ENCODE results near the gene VAC14. TPM values are rescaled to one million over a fixed set of nuclear protein-coding genes. Genes with fewer than 3 reads are reported as not detected.
"Not testable (repeated sequence)": the region's sequence is repeated elsewhere in the genome, so short reads cannot be mapped to it uniquely, and the experiment has no call there.

Gene VAC14
- total RNA-seq, 1 donor from 2014 or later: 21.0 TPM

DNA sequence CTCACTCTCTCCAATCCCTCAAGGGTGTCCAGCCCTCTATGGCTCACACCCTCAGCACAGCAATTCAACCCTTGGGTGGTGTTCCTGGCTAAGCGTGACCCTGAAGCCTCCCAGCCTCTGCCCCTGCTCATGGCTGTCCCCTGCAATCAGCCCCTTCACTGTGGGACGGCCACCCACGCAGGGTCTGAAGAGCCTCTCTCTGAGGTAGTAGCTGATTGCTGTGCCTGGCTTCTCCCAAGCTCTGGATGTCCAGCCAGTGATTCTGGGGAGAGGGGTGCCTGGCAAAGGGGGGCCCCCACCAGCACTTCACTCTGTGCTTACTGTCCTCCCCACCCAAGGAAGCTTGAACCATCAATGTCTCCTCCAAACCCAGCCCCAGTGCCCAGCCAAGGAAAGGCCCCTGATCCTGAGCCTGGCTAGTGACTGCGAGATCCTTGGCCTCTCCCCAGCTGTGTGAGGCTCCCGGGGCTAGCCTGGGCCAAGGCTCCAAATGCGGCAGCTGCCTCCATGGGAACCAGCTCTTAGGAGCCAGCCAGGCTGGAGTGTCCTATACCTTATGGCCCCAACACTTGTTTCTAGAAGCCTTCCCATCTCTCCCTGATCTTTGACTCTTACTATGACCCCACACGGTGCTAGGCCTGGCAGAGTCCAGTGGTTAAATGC, 125.0 kb downstream of the VAC14 start:
- no peak overlapping the region for H3K4me3 ChIP-seq
- no peak for TF ChIP-seq CTCF (IDR thresholded peaks at IDR 0.05; ENCODE audit: borderline replicate concordance)
- H3K27me3 ChIP-seq (ENCODE audit: low read depth): no peaks in the 10 kb centered on the region
- peak overlapping the region; percentile 52 for H3K27ac ChIP-seq (replicated peaks)
- H3K36me3 ChIP-seq: peaks cover 76% of the 10 kb centered on the region
- H3K4me1 ChIP-seq: peaks cover 58% of the 10 kb centered on the region
- H3K9me3 ChIP-seq (replicated peaks): no peaks in the 10 kb centered on the region
- peak; percentile 40 for DNase-seq
- intact Hi-C loops (cut with micrococcal nuclease): loop anchor here (5.0 kb wide), 1 partner anchor 96 kb away; no protein-coding TSS in a partner anchor

- no peak overlapping the region for H3K4me3 ChIP-seq
- H3K4me1 ChIP-seq: peaks cover 44% of the 10 kb centered on the region
- H3K27me3 ChIP-seq (ENCODE audit: low read depth): no peaks in the 10 kb centered on the region
- H3K9me3 ChIP-seq (replicated peaks): no peaks in the 10 kb centered on the region
- DNase-seq: no peak
- intact Hi-C loops (cut with micrococcal nuclease): loop anchor here (5.0 kb wide), 1 partner anchor 98 kb away; no protein-coding TSS in a partner anchor
- peak overlapping the region; percentile 33 for H3K27ac ChIP-seq (replicated peaks)
- no peak for TF ChIP-seq CTCF (IDR thresholded peaks at IDR 0.05; ENCODE audit: borderline replicate concordance)
- H3K36me3 ChIP-seq: peaks cover 86% of the 10 kb centered on the region
These were observed 126.5 kb downstream of the VAC14 start for GRCh38 chr16:70674221-70675014.

DNA sequence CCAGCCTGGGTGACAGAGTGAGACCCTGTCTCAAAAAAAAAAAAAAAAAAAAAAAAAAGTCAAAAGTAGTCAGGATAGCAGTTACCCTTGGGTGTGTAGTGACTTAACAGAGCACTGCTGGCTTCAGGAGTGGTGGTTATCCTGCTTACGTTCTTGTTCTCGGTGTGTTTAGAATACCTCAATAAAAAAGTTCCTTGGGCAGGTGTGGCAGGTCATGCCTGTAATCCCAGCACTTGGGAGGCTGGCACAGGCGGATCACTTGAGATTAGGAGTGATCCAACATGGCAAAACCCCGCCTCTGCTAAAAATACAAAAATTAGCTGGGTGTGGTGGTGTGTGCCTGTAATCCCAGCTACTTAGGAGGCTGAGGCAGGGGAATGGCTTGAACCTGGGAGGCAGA, 130.0 kb downstream of the VAC14 start:
- H3K9me3 ChIP-seq (replicated peaks); intact Hi-C loops (cut with micrococcal nuclease); H3K4me3 ChIP-seq; H3K27me3 ChIP-seq (ENCODE audit: low read depth); H3K27ac ChIP-seq (replicated peaks); DNase-seq: not testable (repeated sequence)
- peaks cover 30% of the 10 kb centered on the region for H3K4me1 ChIP-seq
- peaks cover 78% of the 10 kb centered on the region for H3K36me3 ChIP-seq

DNA sequence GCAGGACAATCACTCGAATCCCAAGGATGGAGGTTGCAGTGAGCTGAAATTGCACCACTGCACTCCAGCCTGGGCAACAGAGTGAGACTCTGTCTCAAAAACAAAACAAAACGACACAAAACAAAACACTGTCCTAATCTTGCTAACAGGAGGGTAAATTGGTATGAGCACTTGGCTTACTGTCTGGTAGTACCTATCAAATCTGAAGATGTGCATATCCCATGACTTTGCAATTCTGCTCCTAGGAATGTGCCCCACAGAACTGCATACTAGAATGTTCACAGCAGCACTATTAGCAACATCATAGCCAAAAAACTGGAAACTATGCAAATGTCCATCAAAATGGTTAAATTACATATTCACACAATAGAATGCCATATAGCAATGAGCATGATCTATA, 130.8 kb downstream of the VAC14 start:
- Histone ChIP-seq H3K36me3 (peaks cover 78% of the 10 kb centered on the region), H3K9me3 (replicated peaks) (peaks cover 4% of the 10 kb centered on the region), H3K4me1 (peaks cover 25% of the 10 kb centered on the region), H3K27me3 (ENCODE audit: low read depth) (no peaks in the 10 kb centered on the region), H3K27ac (replicated peaks) (no peak overlapping the region), H3K4me3 (no peak overlapping the region)
- intact Hi-C loops (cut with micrococcal nuclease): no loop called here
- DNase-seq: no peak
- no peak for TF ChIP-seq CTCF (IDR thresholded peaks at IDR 0.05; ENCODE audit: borderline replicate concordance)

GRCh38 chr16:70665806-70666735, 134.9 kb downstream of the VAC14 start:
- no peak for DNase-seq
- H3K27ac ChIP-seq (replicated peaks): no peak overlapping the region
- no peak for TF ChIP-seq CTCF (IDR thresholded peaks at IDR 0.05; ENCODE audit: borderline replicate concordance)

More at GRCh38 chr16:70665806-70666735, 134.9 kb downstream of the VAC14 start:
- intact Hi-C loops (cut with micrococcal nuclease): no loop called here
- Histone ChIP-seq H3K4me1 (peaks cover 30% of the 10 kb centered on the region), H3K4me3 (no peak overlapping the region), H3K9me3 (replicated peaks) (peaks cover 4% of the 10 kb centered on the region), H3K27me3 (ENCODE audit: low read depth) (no peaks in the 10 kb centered on the region), H3K36me3 (peaks cover 79% of the 10 kb centered on the region)
